Breast epithelium (tissue), 4 donors: ENCODE results near the gene RNASE4. TPM values are rescaled to one million over a fixed set of nuclear protein-coding genes. Genes with fewer than 3 reads are reported as not detected.
"Not testable (repeated sequence)": the region's sequence is repeated elsewhere in the genome, so short reads cannot be mapped to it uniquely, and the experiment has no call there.

ENCODE experiments used
- DNase-seq, 2 donors: peaks; one replicate each; pipeline ENCODE4 v3.0.0-alpha.2; 2019; ENCODE audit warnings: low spot score in 2 of 2
- H3K27ac ChIP-seq, 2 donors: fragments of 200-600 bp; sonication (generic) in 1 of 2; one replicate each; pipeline ENCODE4 v1.5.1; 2016 to 2019; ENCODE audit warnings: mild to moderate bottlenecking in 1 of 2
- H3K27me3 ChIP-seq, 2 donors: fragments of 200-600 bp; sonication (generic) in 1 of 2; one replicate each; pipeline versions ENCODE4 v1.5.1 to v1.6.0; 2017 to 2019; ENCODE audit warnings: control low read depth in 1 of 2, mild to moderate bottlenecking in 1 of 2
- H3K36me3 ChIP-seq: fragments of 200-600 bp; one replicate; pipeline ENCODE4 v1.5.1; 2019
- H3K4me1 ChIP-seq, 2 donors: fragments of 200-600 bp; sonication (generic); one replicate each; pipeline ENCODE4 v1.5.1; 2016 to 2019; ENCODE audit warnings: control low read depth in 1 of 2
- H3K4me3 ChIP-seq, 3 donors: fragments of 200-600 bp; sonication (generic); 1 replicate in 2 of 3; 2 replicates in 1 of 3; pipeline ENCODE4 v1.5.1; 2016 to 2019; ENCODE audit warnings: mild to moderate bottlenecking in 3 of 3, moderate library complexity in 2 of 3
- H3K9me3 ChIP-seq, 2 donors: fragments of 200-600 bp; sonication (generic) in 1 of 2; one replicate each; pipeline ENCODE4 v1.5.1; 2016 to 2019; ENCODE audit warnings: control low read depth in 1 of 2
- CTCF ChIP-seq, 3 donors: fragments of 450-650 bp; IDR thresholded peaks; one replicate each; pipeline ENCODE4 v1.5.1; 2016 to 2017; ENCODE audit warnings: antibody characterized with exemption in 3 of 3, mild to moderate bottlenecking in 3 of 3, moderate library complexity in 3 of 3
- POLR2A ChIP-seq: fragments of 450-650 bp; IDR thresholded peaks from one replicate; pipeline ENCODE4 v1.6.1; 2016; ENCODE audit warnings: antibody characterized with exemption, mild to moderate bottlenecking, moderate library complexity
- POLR2AphosphoS5 ChIP-seq, 3 donors: sonication (generic); formaldehyde crosslinking; IDR thresholded peaks; one replicate each; pipeline ENCODE4 v1.6.1; 2017; ENCODE audit warnings: antibody characterized with exemption in 3 of 3
- intact Hi-C: fragments of 100-400 bp; cut with DNase I; formaldehyde crosslinking; loops from one replicate; pipeline ENCODE4 v1.15.1; 2023; ENCODE audit warnings: low total_unique reads
- total RNA-seq, 3 donors: library from RNA; depleted of rRNA; stranded (reverse); fragments of >200 nt; gene quantifications; one replicate each; pipeline ENCODE4 v1.1.0, GENCODE V29; 2016

The RNASE4 gene
- total RNA-seq, 3 donors from 2014 or later, result 165 to 367 (median 177) TPM

GRCh38 chr14:20730891-20731290 lies 46.5 kb downstream of the RNASE4 start:
- H3K27ac ChIP-seq, result no peak overlapping the region
- intact Hi-C loops, result no loop called here
- no peaks in the 10 kb centered on the region for H3K36me3 ChIP-seq

GRCh38 chr14:20732477-20732876 lies 48.1 kb downstream of the RNASE4 start:
- TF ChIP-seq POLR2A (no peak), CTCF (IDR thresholded peaks at IDR 0.05) (no peak), POLR2AphosphoS5 (IDR thresholded peaks at IDR 0.05) (no peak)
- H3K27me3 ChIP-seq, result no peaks in the 10 kb centered on the region
- no peak overlapping the region for H3K27ac ChIP-seq

More at GRCh38 chr14:20730891-20731290, 46.5 kb downstream of the RNASE4 start:
- Histone ChIP-seq H3K4me3 (no peak overlapping the region), H3K27me3 (no peaks in the 10 kb centered on the region), H3K9me3 (no peaks in the 10 kb centered on the region), H3K4me1 (no peaks in the 10 kb centered on the region)
- DNase-seq, result no peak
- TF ChIP-seq POLR2A, result no peak
- TF ChIP-seq CTCF (IDR thresholded peaks at IDR 0.05), result no peak
- TF ChIP-seq POLR2AphosphoS5 (IDR thresholded peaks at IDR 0.05), result no peak

GRCh38 chr14:20732979-20733635 lies 48.7 kb downstream of the RNASE4 start:
- no peak overlapping the region for H3K4me3 ChIP-seq
- intact Hi-C loops, result no loop called here
- H3K9me3 ChIP-seq, result no peaks in the 10 kb centered on the region
- no peak for DNase-seq
- H3K36me3 ChIP-seq, result no peaks in the 10 kb centered on the region
- no peaks in the 10 kb centered on the region for H3K27me3 ChIP-seq
- no peak overlapping the region for H3K27ac ChIP-seq
- no peaks in the 10 kb centered on the region for H3K4me1 ChIP-seq
- TF ChIP-seq POLR2AphosphoS5 (IDR thresholded peaks at IDR 0.05), result no peak
- no peak for TF ChIP-seq CTCF (IDR thresholded peaks at IDR 0.05)
- TF ChIP-seq POLR2A, result no peak

More at GRCh38 chr14:20732477-20732876, 48.1 kb downstream of the RNASE4 start:
- intact Hi-C loops, result no loop called here
- DNase-seq, result no peak
- no peaks in the 10 kb centered on the region for H3K4me1 ChIP-seq
- H3K36me3 ChIP-seq, result no peaks in the 10 kb centered on the region
- H3K4me3 ChIP-seq, result no peak overlapping the region
- no peaks in the 10 kb centered on the region for H3K9me3 ChIP-seq

GRCh38 chr14:20733684-20734429 lies 49.5 kb downstream of the RNASE4 start:
- intact Hi-C loops, result no loop called here
- no peak for TF ChIP-seq POLR2A
- no peak for TF ChIP-seq POLR2AphosphoS5 (IDR thresholded peaks at IDR 0.05)
- no peak for TF ChIP-seq CTCF (IDR thresholded peaks at IDR 0.05)

GRCh38 chr14:20734430-20734806 lies 50.1 kb downstream of the RNASE4 start:
- Histone ChIP-seq H3K27me3 (no peaks in the 10 kb centered on the region), H3K4me3 (no peak overlapping the region), H3K36me3 (no peaks in the 10 kb centered on the region), H3K4me1 (no peaks in the 10 kb centered on the region), H3K9me3 (no peaks in the 10 kb centered on the region), H3K27ac (no peak overlapping the region)
- intact Hi-C loops, result no loop called here
- no peak for DNase-seq
- TF ChIP-seq CTCF (IDR thresholded peaks at IDR 0.05) (no peak), POLR2AphosphoS5 (IDR thresholded peaks at IDR 0.05) (no peak), POLR2A (no peak)

More at GRCh38 chr14:20733684-20734429, 49.5 kb downstream of the RNASE4 start:
- no peak for DNase-seq
- no peak overlapping the region for H3K27ac ChIP-seq
- H3K27me3 ChIP-seq, result no peaks in the 10 kb centered on the region
- H3K4me3 ChIP-seq, result no peak overlapping the region
- H3K9me3 ChIP-seq, result no peaks in the 10 kb centered on the region
- H3K4me1 ChIP-seq, result no peaks in the 10 kb centered on the region
- H3K36me3 ChIP-seq, result no peaks in the 10 kb centered on the region

GRCh38 chr14:20738292-20738691 lies 53.9 kb downstream of the RNASE4 start:
- H3K4me1 ChIP-seq, H3K27me3 ChIP-seq, H3K9me3 ChIP-seq, DNase-seq, H3K36me3 ChIP-seq, intact Hi-C loops, H3K27ac ChIP-seq, H3K4me3 ChIP-seq: not testable (repeated sequence)
